Colonic mucosa (tissue), 4 donors: ENCODE results near the gene HIRA. TPM values are rescaled to one million over a fixed set of nuclear protein-coding genes. Genes with fewer than 3 reads are reported as not detected.

Source experiments
- DNase-seq: peaks from one replicate; pipeline ENCODE4 v3.0.0-alpha.2; 2020
- H3K27ac ChIP-seq: fragments of 200-600 bp; one replicate; pipeline ENCODE4 v1.8.0; 2021
- H3K27me3 ChIP-seq: fragments of 200-600 bp; one replicate; pipeline ENCODE4 v1.8.0; 2021
- H3K36me3 ChIP-seq: fragments of 200-600 bp; one replicate; pipeline ENCODE4 v1.8.0; 2021
- H3K4me1 ChIP-seq: fragments of 200-600 bp; one replicate; pipeline ENCODE4 v1.8.0; 2021; ENCODE audit warnings: mild to moderate bottlenecking
- H3K4me3 ChIP-seq: fragments of 200-600 bp; one replicate; pipeline ENCODE4 v1.8.0; 2021
- H3K9ac ChIP-seq, 2 donors: one replicate each; pipeline ENCODE4 v1.7.0; 2013; ENCODE audit warnings: control low read depth in 2 of 2, low read depth in 2 of 2, low read length in 2 of 2
- H3K9me3 ChIP-seq: fragments of 200-600 bp; one replicate; pipeline ENCODE4 v1.8.0; 2021
- CTCF ChIP-seq: fragments of 200-600 bp; IDR thresholded peaks from one replicate; pipeline ENCODE4 v1.8.0; 2022; ENCODE audit warnings: antibody characterized with exemption, mild to moderate bottlenecking
- intact Hi-C: fragments of 100-400 bp; cut with DNase I; formaldehyde crosslinking; loops from one replicate; pipeline ENCODE4 v1.14.1; 2022
- total RNA-seq, 2 donors: library from RNA; stranded (reverse); fragmentation: NEBNext Ultra II Directional in 1 of 2; extraction: Animal tissue kit (Norgen Biotek cat#: 25700) in 1 of 2; gene quantifications; one replicate each; pipeline ENCODE4 v1.2.1, GENCODE V29; 2021
- donor health status: healthy.
- donor health status: DM: no; HTN: no; CAD: no.
- donor health status: DM: no; HTN: no; CAD: no.

HIRA gene
- total RNA-seq, 2 donors from 2014 or later = 22.3 to 41.5 TPM

GRCh38 chr22:19351604-19352003 is 79.9 kb downstream of the HIRA start:
- no peak overlapping the region for H3K4me3 ChIP-seq
- no peaks in the 10 kb centered on the region for H3K9me3 ChIP-seq
- peaks cover 9% of the 10 kb centered on the region for H3K36me3 ChIP-seq
- H3K4me1 ChIP-seq = no peaks in the 10 kb centered on the region
- no peaks in the 10 kb centered on the region for H3K27me3 ChIP-seq
- no peak overlapping the region for H3K27ac ChIP-seq
- no peak overlapping the region for H3K9ac ChIP-seq
- no peak for TF ChIP-seq CTCF
- intact Hi-C loops = loop anchor here (5.0 kb wide), 1 partner anchor 49 kb away; no protein-coding TSS in a partner anchor
- DNase-seq = no peak

GRCh38 chr22:19350947-19351346 is 80.6 kb downstream of the HIRA start:
- H3K36me3 ChIP-seq = peaks cover 9% of the 10 kb centered on the region
- H3K4me1 ChIP-seq = no peaks in the 10 kb centered on the region
- H3K27me3 ChIP-seq = no peaks in the 10 kb centered on the region
- no peak overlapping the region for H3K9ac ChIP-seq
- no peaks in the 10 kb centered on the region for H3K9me3 ChIP-seq
- no peak for TF ChIP-seq CTCF
- DNase-seq = no peak
- intact Hi-C loops = loop anchor here (5.0 kb wide), 1 partner anchor 49 kb away; no protein-coding TSS in a partner anchor
- H3K4me3 ChIP-seq = no peak overlapping the region
- no peak overlapping the region for H3K27ac ChIP-seq

GRCh38 chr22:19350476-19350859 is 81.1 kb downstream of the HIRA start:
- peaks cover 9% of the 10 kb centered on the region for H3K36me3 ChIP-seq

GRCh38 chr22:19349778-19350475 is 81.6 kb downstream of the HIRA start:
- Histone ChIP-seq H3K9ac (no peak overlapping the region), H3K27me3 (no peaks in the 10 kb centered on the region), H3K4me1 (no peaks in the 10 kb centered on the region), H3K27ac (no peak overlapping the region), H3K9me3 (no peaks in the 10 kb centered on the region), H3K4me3 (no peak overlapping the region), H3K36me3 (peaks cover 9% of the 10 kb centered on the region)
- DNase-seq = no peak
- no peak for TF ChIP-seq CTCF
- intact Hi-C loops = loop anchor here (5.0 kb wide), 1 partner anchor 48 kb away; no protein-coding TSS in a partner anchor

More at GRCh38 chr22:19350476-19350859, 81.1 kb downstream of the HIRA start:
- Histone ChIP-seq H3K27me3 (no peaks in the 10 kb centered on the region), H3K9me3 (no peaks in the 10 kb centered on the region), H3K4me3 (no peak overlapping the region), H3K27ac (no peak overlapping the region), H3K4me1 (no peaks in the 10 kb centered on the region), H3K9ac (no peak overlapping the region)
- TF ChIP-seq CTCF = no peak
- intact Hi-C loops = loop anchor here (5.0 kb wide), 1 partner anchor 48 kb away; no protein-coding TSS in a partner anchor
- no peak for DNase-seq

GRCh38 chr22:19346677-19347265 is 84.8 kb downstream of the HIRA start:
- intact Hi-C loops = no loop called here
- H3K36me3 ChIP-seq = peaks cover 9% of the 10 kb centered on the region
- H3K27me3 ChIP-seq = no peaks in the 10 kb centered on the region
- no peak overlapping the region for H3K4me3 ChIP-seq
- TF ChIP-seq CTCF = no peak
- no peaks in the 10 kb centered on the region for H3K4me1 ChIP-seq
- no peaks in the 10 kb centered on the region for H3K9me3 ChIP-seq
- no peak overlapping the region for H3K27ac ChIP-seq
- no peak for DNase-seq
- H3K9ac ChIP-seq = no peak overlapping the region
